ENCODE measurements around the gene DSCAML1.

Gene DSCAML1

GRCh38 chr11:117686711-117687110 lies 110.3 kb downstream of the DSCAML1 start:
- DNase-seq: no peak

- no peak for DNase-seq
Observed at GRCh38 chr11:117685566-117685965, 111.5 kb downstream of the DSCAML1 start.

GRCh38 chr11:117684731-117685130 lies 112.3 kb downstream of the DSCAML1 start:
- no peak for DNase-seq

GRCh38 chr11:117684111-117684510 lies 112.9 kb downstream of the DSCAML1 start:
- no peak for DNase-seq

- DNase-seq: no peak
Observed at GRCh38 chr11:117681438-117681837, 115.6 kb downstream of the DSCAML1 start.

- no peak for DNase-seq
Observed at GRCh38 chr11:117679461-117679860, 117.6 kb downstream of the DSCAML1 start.

GRCh38 chr11:117678658-117679406 lies 118.2 kb downstream of the DSCAML1 start:
- peak; percentile 72 for DNase-seq

- DNase-seq: peak; percentile 59
Observed at GRCh38 chr11:117677729-117678310, 119.2 kb downstream of the DSCAML1 start.

- DNase-seq: peak; percentile 58
Observed at GRCh38 chr11:117676501-117676900, 120.5 kb downstream of the DSCAML1 start.

- peak; percentile 78 for DNase-seq
Observed at GRCh38 chr11:117673602-117674001, 123.4 kb downstream of the DSCAML1 start.

- DNase-seq: no peak
Observed at GRCh38 chr11:117671370-117671769, 125.6 kb downstream of the DSCAML1 start.

- DNase-seq: no peak
Observed at GRCh38 chr11:117670924-117671323, 126.1 kb downstream of the DSCAML1 start.

GRCh38 chr11:117670443-117670842 lies 126.6 kb downstream of the DSCAML1 start:
- DNase-seq: peak; percentile 72

- DNase-seq: no peak
Observed at GRCh38 chr11:117669616-117670015, 127.4 kb downstream of the DSCAML1 start.

- no peak for DNase-seq
Observed at GRCh38 chr11:117669062-117669461, 128.0 kb downstream of the DSCAML1 start.

GRCh38 chr11:117668321-117668751 lies 128.7 kb downstream of the DSCAML1 start:
- DNase-seq: no peak

- DNase-seq: no peak
Observed at GRCh38 chr11:117664897-117665296, 132.1 kb downstream of the DSCAML1 start.

- DNase-seq: peak; percentile 68
Observed at GRCh38 chr11:117663821-117664220, 133.2 kb downstream of the DSCAML1 start.

GRCh38 chr11:117663414-117663813 lies 133.6 kb downstream of the DSCAML1 start:
- no peak for DNase-seq

- DNase-seq: no peak
Observed at GRCh38 chr11:117662671-117663269, 134.2 kb downstream of the DSCAML1 start.

GRCh38 chr11:117662255-117662654 lies 134.8 kb downstream of the DSCAML1 start:
- no peak for DNase-seq

GRCh38 chr11:117658809-117659208 lies 138.2 kb downstream of the DSCAML1 start:
- DNase-seq: no peak

GRCh38 chr11:117657794-117658193 lies 139.2 kb downstream of the DSCAML1 start:
- peak; percentile 49 for DNase-seq

All from eye (tissue), 1 donor.